PC-3 (cell line): ENCODE measurements around the gene ZBTB14. TPM values are rescaled to one million over a fixed set of nuclear protein-coding genes. Genes with fewer than 3 reads are reported as not detected.
A peak's percentile ranks its signal among the peaks of the same experiment; 100 is the strongest.

Source experiments
- ATAC-seq: fragments of 200-7000 bp; cut with Tn5 transposase; 2 replicates; pipeline ENCODE4 v1.9.1; 2020; ENCODE audit warnings: mild to moderate bottlenecking, moderate library complexity
- BruUV-seq: library from RNA; stranded (reverse); fragments of 400-500 nt; replicated peaks from 2 replicates; lab custom pipeline; 2021; lab: Mats Ljungman, UMichigan
- CTCF ChIA-PET: fragments of 300-600 bp; sonication (Branson Sonifier 250); formaldehyde crosslinking; loops from one replicate; lab custom pipeline; 2022; ENCODE audit warnings: antibody characterized with exemption; lab: Charles Lee
- POLR2A ChIA-PET: fragments of 300-600 bp; sonication (Branson Sonifier 250); formaldehyde crosslinking; loops from one replicate; lab custom pipeline; 2022; ENCODE audit warnings: antibody characterized with exemption; ENCODE audit not compliant: unreplicated experiment; lab: Charles Lee
- DNase-seq: peaks from one replicate; pipeline ENCODE4 v3.0.0-alpha.2; 2015
- H2AFZ ChIP-seq: fragments of 300-600 bp; sonication (generic); 2 replicates; pipeline ENCODE4 v1.6.0; 2016; ENCODE audit warnings: antibody characterized with exemption, low read length
- H3F3A ChIP-seq: fragments of 300-600 bp; sonication (generic); one replicate; pipeline ENCODE4 v1.6.0; 2017; ENCODE audit warnings: antibody characterized with exemption, low read length, control low read depth, mild to moderate bottlenecking; ENCODE audit not compliant: unreplicated experiment
- H3K27ac ChIP-seq: fragments of 300-600 bp; sonication (generic); 2 replicates; pipeline ENCODE4 v1.5.1; 2016; ENCODE audit warnings: mild to moderate bottlenecking, low read length
- H3K27me3 ChIP-seq: fragments of 300-600 bp; sonication (generic); 2 replicates; pipeline ENCODE4 v1.6.1; 2016; ENCODE audit warnings: low read length, mixed read lengths
- H3K36me3 ChIP-seq: fragments of 300-600 bp; sonication (generic); 2 replicates; pipeline ENCODE4 v1.6.1; 2016; ENCODE audit warnings: low read depth, mixed run types, low read length, mixed read lengths
- H3K4me1 ChIP-seq: fragments of 300-600 bp; sonication (generic); 2 replicates; pipeline ENCODE4 v1.5.1; 2016; ENCODE audit warnings: low read length; ENCODE audit not compliant: insufficient read depth
- H3K4me2 ChIP-seq: fragments of 300-600 bp; sonication (generic); 2 replicates; pipeline ENCODE4 v1.6.0; 2016; ENCODE audit warnings: low read length
- H3K4me3 ChIP-seq: fragments of 300-600 bp; sonication (generic); 2 replicates; pipeline ENCODE4 v1.5.1; 2016; ENCODE audit warnings: mild to moderate bottlenecking, low read length, mixed read lengths
- H3K79me2 ChIP-seq: fragments of 300-600 bp; sonication (generic); 2 replicates; pipeline ENCODE4 v1.6.1; 2017; ENCODE audit warnings: low read length, mixed read lengths
- H3K9ac ChIP-seq: fragments of 300-600 bp; sonication (generic); 2 replicates; pipeline ENCODE4 v1.6.0; 2016; ENCODE audit warnings: mild to moderate bottlenecking, low read length
- H3K9me2 ChIP-seq: fragments of 300-600 bp; sonication (generic); replicated peaks from 2 replicates; pipeline ENCODE4 v1.6.1; 2016; ENCODE audit warnings: mixed run types, low read length, mixed read lengths
- H3K9me3 ChIP-seq: fragments of 300-600 bp; sonication (generic); 2 replicates; pipeline ENCODE4 v1.6.1; 2016; ENCODE audit warnings: low read length, mixed read lengths
- H4K20me1 ChIP-seq: fragments of 300-600 bp; sonication (generic); 2 replicates; pipeline ENCODE4 v1.6.1; 2016; ENCODE audit warnings: low read length, mixed read lengths
- CTCF ChIP-seq: fragments of 300-600 bp; sonication (generic); conservative IDR thresholded peaks from 2 replicates; pipeline ENCODE4 v1.5.1; 2017; ENCODE audit warnings: antibody characterized with exemption, low read depth, mild to moderate bottlenecking, low read length
- EZH2 ChIP-seq: fragments of 300-600 bp; sonication (generic); IDR thresholded peaks from one replicate; pipeline ENCODE4 v1.6.1; 2017; ENCODE audit warnings: antibody characterized with exemption, mild to moderate bottlenecking, low read length; ENCODE audit not compliant: unreplicated experiment
- EZH2phosphoT487 ChIP-seq: fragments of 300-600 bp; sonication (generic); IDR thresholded peaks from 2 replicates; pipeline ENCODE4 v1.6.1; 2018; ENCODE audit warnings: mild to moderate bottlenecking, antibody characterized with exemption, low read length, borderline replicate concordance
- intact Hi-C: fragments of 100-400 bp; cut with micrococcal nuclease; formaldehyde crosslinking; loops from 2 replicates; pipeline ENCODE4 v1.9.0; 2023
- total RNA-seq: library from RNA; depleted of rRNA; stranded (reverse); fragments of >200 nt; gene quantifications from 2 replicates; pipeline ENCODE4 v1.2.3, GENCODE V29; 2014

ZBTB14 gene
- total RNA-seq, 1 experiment from 2014 or later: 6.8 TPM

- intact Hi-C loops: no loop called here
- Histone ChIP-seq H3K9me2 (no peaks in the 10 kb centered on the region), H3K27ac (no peak overlapping the region), H4K20me1 (no peaks in the 10 kb centered on the region), H3K27me3 (no peaks in the 10 kb centered on the region), H3K36me3 (no peaks in the 10 kb centered on the region), H3K4me3 (no peak overlapping the region), H3F3A (no peaks in the 10 kb centered on the region), H2AFZ (no peak overlapping the region), H3K4me2 (no peak overlapping the region), H3K4me1 (no peaks in the 10 kb centered on the region), H3K79me2 (no peaks in the 10 kb centered on the region), H3K9me3 (0 out of 2 replicates have a peak, but pooled peaks cover 4% of the 10 kb centered on the region), H3K9ac (no peak overlapping the region)
- no peak for DNase-seq
- ChIA-PET POLR2A (no interaction called here), CTCF (no interaction called here)
- BruUV-seq: no TSS peak
- no peak for ATAC-seq
- no peak for TF ChIP-seq CTCF
- no peak for TF ChIP-seq EZH2
- TF ChIP-seq EZH2phosphoT487: no peak
Observed at GRCh38 chr18:5317186-5317585, 21.7 kb upstream of the ZBTB14 start.

GRCh38 chr18:5315838-5316237 lies 20.3 kb upstream of the ZBTB14 start:
- Histone ChIP-seq H2AFZ (no peak overlapping the region), H3K9ac (no peak overlapping the region), H3K4me1 (peaks cover 7% of the 10 kb centered on the region; the same call in 1 of the 2 replicates), H3K36me3 (no peaks in the 10 kb centered on the region), H3K27ac (no peak overlapping the region), H3K4me3 (no peak overlapping the region), H3F3A (no peaks in the 10 kb centered on the region), H3K4me2 (no peak overlapping the region), H4K20me1 (no peaks in the 10 kb centered on the region), H3K27me3 (no peaks in the 10 kb centered on the region), H3K9me2 (no peaks in the 10 kb centered on the region), H3K9me3 (no peaks in the 10 kb centered on the region), H3K79me2 (no peaks in the 10 kb centered on the region)
- no peak for DNase-seq
- intact Hi-C loops: no loop called here
- TF ChIP-seq EZH2phosphoT487: no peak
- no peak for ATAC-seq
- BruUV-seq: no TSS peak
- POLR2A ChIA-PET: no interaction called here
- CTCF ChIA-PET: no interaction called here

- ChIA-PET POLR2A (interaction anchor here (0.6 kb wide), 1 partner anchor 188 kb away, joined by 4 read pairs; no protein-coding TSS in a partner anchor), CTCF (no interaction called here)
- H3K27me3 ChIP-seq: no peaks in the 10 kb centered on the region
- BruUV-seq: no TSS peak
- peak overlapping the region; percentile 46 for H3K4me2 ChIP-seq
- H3K79me2 ChIP-seq: no peaks in the 10 kb centered on the region
- H3K4me1 ChIP-seq: peaks cover 7% of the 10 kb centered on the region; the same call in 1 of the 2 replicates
- H3K9me2 ChIP-seq: no peaks in the 10 kb centered on the region
- H3K4me3 ChIP-seq: peak overlapping the region; percentile 23; the same call in 1 of the 2 replicates
- H3F3A ChIP-seq: peaks cover 5% of the 10 kb centered on the region
- TF ChIP-seq CTCF (no peak), EZH2 (no peak), EZH2phosphoT487 (no peak)
- intact Hi-C loops: no loop called here
- H3K9ac ChIP-seq: no peak overlapping the region
- no peaks in the 10 kb centered on the region for H3K36me3 ChIP-seq
- H3K27ac ChIP-seq: peak overlapping the region; percentile 49
- no peaks in the 10 kb centered on the region for H3K9me3 ChIP-seq
- no peaks in the 10 kb centered on the region for H4K20me1 ChIP-seq
- ATAC-seq (peak; percentile 49), DNase-seq (peak; percentile 39)
- H2AFZ ChIP-seq: peak overlapping the region; percentile 67
Observed at GRCh38 chr18:5311301-5311989, 15.9 kb upstream of the ZBTB14 start.
